Measurements from ENCODE around the gene DGKI. TPM values are rescaled to one million over a fixed set of nuclear protein-coding genes. Genes with fewer than 3 reads are reported as not detected.

Gene DGKI
- total RNA-seq, 6 experiments from 2014 or later = 1.2 to 2.2 (median 1.6) TPM

DNA sequence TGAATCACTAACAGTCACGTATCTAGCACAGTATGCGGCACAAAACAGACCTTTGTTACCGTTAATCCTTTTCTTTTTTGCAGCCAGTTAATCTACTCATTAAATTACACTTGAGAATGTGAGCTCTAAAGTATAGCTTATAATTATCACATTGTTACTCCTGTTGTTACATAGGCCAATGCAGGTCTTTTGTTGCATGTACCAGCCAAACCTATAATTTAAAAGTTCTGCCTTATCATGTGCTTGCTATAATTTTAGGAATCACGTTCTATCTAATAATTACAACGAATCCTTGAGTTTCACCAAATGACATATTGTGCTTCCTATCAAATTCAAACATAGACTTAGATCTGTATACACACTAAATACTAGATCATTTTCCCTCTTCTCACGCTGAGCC, 245.1 kb downstream of the DGKI start:
- TF ChIP-seq, protein P1, sequence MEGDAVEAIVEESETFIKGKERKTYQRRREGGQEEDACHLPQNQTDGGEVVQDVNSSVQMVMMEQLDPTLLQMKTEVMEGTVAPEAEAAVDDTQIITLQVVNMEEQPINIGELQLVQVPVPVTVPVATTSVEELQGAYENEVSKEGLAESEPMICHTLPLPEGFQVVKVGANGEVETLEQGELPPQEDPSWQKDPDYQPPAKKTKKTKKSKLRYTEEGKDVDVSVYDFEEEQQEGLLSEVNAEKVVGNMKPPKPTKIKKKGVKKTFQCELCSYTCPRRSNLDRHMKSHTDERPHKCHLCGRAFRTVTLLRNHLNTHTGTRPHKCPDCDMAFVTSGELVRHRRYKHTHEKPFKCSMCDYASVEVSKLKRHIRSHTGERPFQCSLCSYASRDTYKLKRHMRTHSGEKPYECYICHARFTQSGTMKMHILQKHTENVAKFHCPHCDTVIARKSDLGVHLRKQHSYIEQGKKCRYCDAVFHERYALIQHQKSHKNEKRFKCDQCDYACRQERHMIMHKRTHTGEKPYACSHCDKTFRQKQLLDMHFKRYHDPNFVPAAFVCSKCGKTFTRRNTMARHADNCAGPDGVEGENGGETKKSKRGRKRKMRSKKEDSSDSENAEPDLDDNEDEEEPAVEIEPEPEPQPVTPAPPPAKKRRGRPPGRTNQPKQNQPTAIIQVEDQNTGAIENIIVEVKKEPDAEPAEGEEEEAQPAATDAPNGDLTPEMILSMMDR (IDR thresholded peaks at IDR 0.05) = no peak
- no peak overlapping the region for H3K27ac Mint-ChIP-seq
- H3K9me3 Mint-ChIP-seq = no peaks in the 10 kb centered on the region
- 0 out of 2 replicates have a peak, but pooled peaks cover 3% of the 10 kb centered on the region for H3K27me3 Mint-ChIP-seq (ENCODE audit: insufficient read depth)
- DNase-seq = no peak
- H3K4me3 Mint-ChIP-seq = no peak overlapping the region
- no peaks in the 10 kb centered on the region for H3K36me3 Mint-ChIP-seq (ENCODE audit: low read depth)
- H3K4me1 Mint-ChIP-seq (ENCODE audit: low read depth) = no peaks in the 10 kb centered on the region; the same call in 1 of the 2 replicates

DNA sequence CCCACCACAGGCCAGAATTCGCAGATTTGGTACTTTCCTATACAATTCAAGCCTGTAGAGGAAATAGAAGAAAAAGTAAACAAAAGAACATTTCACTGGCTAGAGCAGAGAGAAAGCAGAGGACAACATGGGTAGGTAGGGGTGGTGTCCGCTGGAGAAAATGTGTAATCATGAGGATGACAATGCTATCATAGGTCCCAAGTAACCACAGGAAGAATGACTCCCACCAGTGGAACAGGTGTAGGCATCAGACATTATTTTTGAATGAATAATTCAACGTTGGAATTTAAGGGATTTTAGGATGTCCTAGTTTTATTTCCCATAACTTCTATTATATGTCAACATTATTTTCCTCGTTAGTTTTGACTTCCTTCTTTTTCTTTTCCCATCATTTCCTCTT, 248.9 kb downstream of the DGKI start:
- Mint-ChIP-seq H3K4me3 (no peak overlapping the region), H3K4me1 (ENCODE audit: low read depth) (no peaks in the 10 kb centered on the region; the same call in 1 of the 2 replicates), H3K9me3 (no peaks in the 10 kb centered on the region), H3K27me3 (ENCODE audit: insufficient read depth) (no peaks in the 10 kb centered on the region), H3K27ac (no peak overlapping the region), H3K36me3 (ENCODE audit: low read depth) (no peaks in the 10 kb centered on the region)
- TF ChIP-seq, protein P1 (IDR thresholded peaks at IDR 0.05) = no peak
- no peak for DNase-seq

DNA sequence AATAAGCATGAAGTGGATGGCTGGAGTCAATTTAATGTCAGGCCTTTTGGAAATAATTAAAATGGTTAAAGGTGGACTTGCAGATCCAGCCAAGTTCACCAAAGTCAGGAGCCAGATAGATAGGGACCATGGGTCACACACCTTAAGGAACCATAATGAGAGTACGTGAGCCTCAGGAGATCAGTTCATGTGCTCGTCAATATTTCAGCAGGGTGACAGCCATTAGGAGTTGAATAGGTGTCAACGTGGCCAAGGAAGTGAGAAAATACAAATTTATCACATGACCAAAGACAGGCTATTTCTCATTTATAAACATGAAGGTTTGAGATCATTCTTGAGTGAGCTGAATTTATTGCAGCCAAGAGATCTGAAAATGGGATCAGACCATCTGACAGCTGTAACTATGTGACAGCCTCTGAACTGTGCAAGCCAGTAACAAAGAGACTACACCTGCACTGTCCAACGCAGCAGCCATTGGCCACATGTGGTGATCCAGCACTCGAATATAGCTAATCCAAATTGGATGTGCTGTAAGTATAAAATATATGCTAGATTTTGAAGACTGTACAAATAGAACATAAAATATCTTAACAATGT, 253.6 kb downstream of the DGKI start:
- Mint-ChIP-seq H3K36me3 (ENCODE audit: low read depth) (no peaks in the 10 kb centered on the region), H3K4me3 (no peak overlapping the region), H3K9me3 (no peaks in the 10 kb centered on the region), H3K4me1 (ENCODE audit: low read depth) (no peaks in the 10 kb centered on the region; the same call in none of the 2 replicates), H3K27me3 (ENCODE audit: insufficient read depth) (no peaks in the 10 kb centered on the region), H3K27ac (no peak overlapping the region)
- TF ChIP-seq, protein P1 (IDR thresholded peaks at IDR 0.05) = no peak
- DNase-seq = no peak

DNA sequence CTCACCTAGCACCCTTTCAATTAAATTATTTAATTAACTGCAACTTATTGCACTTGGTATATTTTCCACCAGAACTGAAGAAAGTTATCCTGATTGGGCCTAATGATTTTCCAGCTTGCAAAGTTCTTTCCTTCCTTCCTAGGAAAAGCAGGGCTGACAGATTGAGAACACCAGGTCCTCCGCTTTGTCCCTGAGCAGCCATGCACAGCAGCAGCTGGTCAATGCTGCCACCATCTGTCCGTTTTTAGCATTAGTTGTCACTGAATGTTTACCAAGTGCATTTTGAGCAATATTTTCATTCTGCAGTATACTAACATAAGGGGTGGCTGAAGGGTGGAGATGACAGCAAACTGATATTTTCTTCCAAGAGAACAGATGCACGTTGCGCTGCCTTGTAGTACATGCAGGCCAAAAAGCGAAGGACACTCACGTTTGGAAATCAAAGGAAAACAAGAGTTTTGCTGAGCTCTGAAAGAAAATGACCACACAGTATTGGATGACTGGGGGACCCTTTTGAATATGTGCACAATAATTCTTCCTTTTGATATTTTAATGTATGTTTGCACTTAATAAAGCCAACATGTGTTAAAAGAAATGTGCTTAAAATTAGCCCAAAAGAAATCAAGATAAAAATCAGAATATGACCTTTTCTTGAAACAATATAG, 254.4 kb downstream of the DGKI start:
- Mint-ChIP-seq H3K27ac (no peak overlapping the region), H3K4me3 (no peak overlapping the region), H3K27me3 (ENCODE audit: insufficient read depth) (no peaks in the 10 kb centered on the region), H3K36me3 (ENCODE audit: low read depth) (no peaks in the 10 kb centered on the region), H3K4me1 (ENCODE audit: low read depth) (no peaks in the 10 kb centered on the region; the same call in 1 of the 2 replicates), H3K9me3 (no peaks in the 10 kb centered on the region)
- TF ChIP-seq, protein P1 (IDR thresholded peaks at IDR 0.05) = peak; percentile 90
- peak; percentile 73 for DNase-seq

DNA sequence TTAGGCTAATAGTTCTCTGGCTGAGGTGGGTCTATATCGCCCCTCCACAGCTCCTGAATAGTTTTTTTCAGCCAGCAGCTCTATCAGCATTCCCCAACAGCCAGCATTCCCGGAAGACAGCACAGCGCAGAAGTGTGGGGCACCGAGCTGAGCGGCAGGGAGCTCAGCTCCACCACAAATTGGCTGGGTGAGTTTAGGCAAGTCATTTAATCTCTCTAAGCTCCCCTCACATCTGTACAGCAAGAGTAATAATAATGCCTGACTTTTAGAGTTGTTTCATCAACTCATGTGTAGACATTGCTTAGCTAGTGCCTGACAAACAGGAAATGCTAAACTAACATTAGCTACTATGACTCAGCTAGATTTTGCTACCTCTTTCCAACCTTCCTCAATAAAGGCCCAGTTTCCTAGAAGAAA, 255.3 kb downstream of the DGKI start:
- Mint-ChIP-seq H3K4me3 (no peak overlapping the region), H3K9me3 (no peaks in the 10 kb centered on the region), H3K4me1 (ENCODE audit: low read depth) (no peaks in the 10 kb centered on the region; the same call in 1 of the 2 replicates), H3K36me3 (ENCODE audit: low read depth) (no peaks in the 10 kb centered on the region), H3K27ac (no peak overlapping the region), H3K27me3 (ENCODE audit: insufficient read depth) (no peaks in the 10 kb centered on the region)
- TF ChIP-seq, protein P1 (IDR thresholded peaks at IDR 0.05) = no peak
- peak; percentile 79 for DNase-seq

Measured in HFFc6 (cell line).